HG03135 (cell line): Measurements from ENCODE around the gene LRRC23.

ENCODE experiments used
- ATAC-seq: cut with Tn5 transposase; IDR thresholded peaks from one replicate; pipeline ENCODE4 v1.9.1; 2021; ENCODE audit warnings: mild to moderate bottlenecking, moderate library complexity; ENCODE audit not compliant: unreplicated experiment

The LRRC23 gene

GRCh38 chr12:6942331-6942665 is 37.7 kb downstream of the LRRC23 start:
- ATAC-seq: no peak

GRCh38 chr12:6943389-6943721 is 38.7 kb downstream of the LRRC23 start:
- peak; percentile 25 for ATAC-seq

GRCh38 chr12:6943722-6944380 is 39.2 kb downstream of the LRRC23 start, which contains the start of the genes C12orf57 and RNU7-1:
TSS of gene C12orf57 (plus strand) at chr12:6944022. CDS start at chr12:6944122, 100 bp downstream.
TSS of gene RNU7-1 (plus strand) at chr12:6943816.
- peak; percentile 30 for ATAC-seq

GRCh38 chr12:6944381-6945186 is 40.0 kb downstream of the LRRC23 start:
- ATAC-seq: peak; percentile 44

GRCh38 chr12:6945613-6946012 is 41.0 kb downstream of the LRRC23 start:
- ATAC-seq: no peak

- ATAC-seq: no peak
Observed at GRCh38 chr12:6946033-6946919, 41.7 kb downstream of the LRRC23 start.

GRCh38 chr12:6946920-6947374 is 42.3 kb downstream of the LRRC23 start:
- no peak for ATAC-seq

- no peak for ATAC-seq
Observed at GRCh38 chr12:6947615-6948014, 43.0 kb downstream of the LRRC23 start.

- ATAC-seq: no peak
Observed at GRCh38 chr12:6948873-6949594, 44.4 kb downstream of the LRRC23 start.

- ATAC-seq: no peak
Observed at GRCh38 chr12:6950401-6950801, 45.8 kb downstream of the LRRC23 start.

- ATAC-seq: no peak
Observed at GRCh38 chr12:6950811-6951540, 46.4 kb downstream of the LRRC23 start, which contains the start of gene PTPN6. TSS of gene PTPN6 (plus strand) at chr12:6951356. CDS start at chr12:6951513, 157 bp downstream.

- no peak for ATAC-seq
Observed at GRCh38 chr12:6951551-6952120, 47.0 kb downstream of the LRRC23 start.

- ATAC-seq: no peak
Observed at GRCh38 chr12:6952121-6952862, 47.7 kb downstream of the LRRC23 start.

GRCh38 chr12:6952863-6953441 is 48.3 kb downstream of the LRRC23 start:
- no peak for ATAC-seq

- ATAC-seq: peak; percentile 50
Observed at GRCh38 chr12:6953442-6954315, 49.1 kb downstream of the LRRC23 start.

- ATAC-seq: no peak
Observed at GRCh38 chr12:6954316-6955107, 49.9 kb downstream of the LRRC23 start.
